DND-41 (cell line): ENCODE results near the gene SOX9.

Source experiments
- ATAC-seq: fragments of 200-7000 bp; cut with Tn5 transposase; 3 replicates; pipeline ENCODE4 v1.9.1; 2021; ENCODE audit warnings: low read depth; ENCODE audit not compliant: insufficient read depth
- DNase-seq: peaks from one replicate; pipeline ENCODE4 v3.0.0-alpha.2; 2020
- H2AFZ ChIP-seq: 2 replicates; pipeline ENCODE4 v1.6.0; 2012; ENCODE audit warnings: low read depth, low read length
- H3K27ac ChIP-seq: 2 replicates; pipeline ENCODE4 v1.5.1; 2012; ENCODE audit warnings: low read length, inconsistent platforms
- H3K27me3 ChIP-seq: fragments of 200-600 bp; sonication (generic); 2 replicates; pipeline ENCODE4 v1.6.0; 2012; ENCODE audit warnings: low read length, mild to moderate bottlenecking, inconsistent platforms; ENCODE audit not compliant: insufficient read depth, poor library complexity
- H3K36me3 ChIP-seq: 2 replicates; pipeline ENCODE4 v1.5.1; 2012; ENCODE audit warnings: low read length, inconsistent platforms; ENCODE audit not compliant: insufficient read depth
- H3K4me1 ChIP-seq: 2 replicates; pipeline ENCODE4 v1.5.1; 2012; ENCODE audit warnings: mild to moderate bottlenecking, low read length; ENCODE audit not compliant: insufficient read depth
- H3K4me2 ChIP-seq: 2 replicates; pipeline ENCODE4 v1.6.0; 2012; ENCODE audit warnings: mild to moderate bottlenecking, moderate library complexity, low read length, inconsistent platforms; ENCODE audit not compliant: insufficient read depth
- H3K4me3 ChIP-seq, 2 experiments: fragments of 200-600 bp in 1 of 2; shearing (Covaris generic) in 1 of 2; 2 replicates each; pipeline ENCODE4 v1.5.1; 2012 to 2016; ENCODE audit warnings: inconsistent platforms in 2 of 2, low read length in 2 of 2, mild to moderate bottlenecking in 2 of 2, low read depth in 1 of 2, moderate library complexity in 1 of 2
- H3K79me2 ChIP-seq: 2 replicates; pipeline ENCODE4 v1.6.0; 2012; ENCODE audit warnings: low read length, inconsistent platforms; ENCODE audit not compliant: insufficient read depth
- H3K9ac ChIP-seq: 2 replicates; pipeline ENCODE4 v1.6.0; 2012; ENCODE audit warnings: low read depth, mild to moderate bottlenecking, inconsistent platforms, low read length, moderate library complexity
- H3K9me3 ChIP-seq: 2 replicates; pipeline ENCODE4 v1.5.1; 2012; ENCODE audit warnings: low read length, moderate library complexity, mild to moderate bottlenecking, inconsistent platforms; ENCODE audit not compliant: insufficient read depth, severe bottlenecking
- H4K20me1 ChIP-seq: 2 replicates; pipeline ENCODE4 v1.6.0; 2012; ENCODE audit warnings: low read length; ENCODE audit not compliant: insufficient read depth
- CTCF ChIP-seq: IDR thresholded peaks from 2 replicates; pipeline ENCODE4 v1.5.1; 2012; ENCODE audit warnings: borderline replicate concordance, low read length, moderate library complexity, mild to moderate bottlenecking; ENCODE audit not compliant: poor library complexity, severe bottlenecking; ENCODE audit errors: extremely low read depth
- EZH2 ChIP-seq: IDR thresholded peaks from 3 replicates; pipeline ENCODE4 v1.6.1; 2012; ENCODE audit warnings: borderline replicate concordance, low read depth, mild to moderate bottlenecking, moderate library complexity, low read length, inconsistent platforms; ENCODE audit not compliant: severe bottlenecking

The SOX9 gene

GRCh38 chr17:72145962-72146361 is 25.1 kb downstream of the SOX9 start:
- no peak overlapping the region for H3K4me3 ChIP-seq
- no peaks in the 10 kb centered on the region for H4K20me1 ChIP-seq
- no peak overlapping the region for H3K9ac ChIP-seq
- no peaks in the 10 kb centered on the region for H3K27me3 ChIP-seq
- H2AFZ ChIP-seq = no peak overlapping the region
- no peaks in the 10 kb centered on the region for H3K36me3 ChIP-seq
- H3K4me1 ChIP-seq = no peaks in the 10 kb centered on the region
- no peaks in the 10 kb centered on the region for H3K79me2 ChIP-seq
- no peak for DNase-seq
- no peak overlapping the region for H3K4me2 ChIP-seq
- no peaks in the 10 kb centered on the region for H3K9me3 ChIP-seq
- no peak overlapping the region for H3K27ac ChIP-seq
- no peak for ATAC-seq
- TF ChIP-seq CTCF (no peak), EZH2 (no peak)

DNA sequence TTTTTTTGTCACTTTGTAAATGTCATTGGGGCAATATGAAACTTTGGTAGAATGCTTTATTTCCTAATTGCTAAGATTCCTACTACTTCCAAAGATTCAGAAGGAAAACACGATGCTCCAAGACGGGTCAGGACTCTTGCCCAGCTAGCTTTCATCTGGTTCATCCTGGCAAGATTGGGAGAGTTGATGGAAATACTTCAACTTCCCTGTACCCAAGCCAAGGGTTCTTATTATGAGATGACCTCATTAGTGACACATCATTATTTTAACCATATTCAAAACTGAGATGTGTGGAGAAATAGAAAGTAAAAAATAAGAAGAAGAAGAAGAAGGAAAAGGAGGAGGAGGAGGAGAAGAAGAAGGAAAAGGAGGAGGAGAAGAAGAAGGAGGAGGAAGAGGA is 25.6 kb downstream of the SOX9 start:
- no peak overlapping the region for H3K9ac ChIP-seq
- DNase-seq (no peak), ATAC-seq (no peak)
- no peak overlapping the region for H3K4me2 ChIP-seq
- TF ChIP-seq CTCF (no peak), EZH2 (no peak)
- no peaks in the 10 kb centered on the region for H3K4me1 ChIP-seq
- no peak overlapping the region for H3K27ac ChIP-seq
- no peaks in the 10 kb centered on the region for H3K9me3 ChIP-seq
- no peaks in the 10 kb centered on the region for H3K36me3 ChIP-seq
- no peaks in the 10 kb centered on the region for H3K79me2 ChIP-seq
- no peak overlapping the region for H2AFZ ChIP-seq
- H3K4me3 ChIP-seq = no peak overlapping the region
- no peaks in the 10 kb centered on the region for H3K27me3 ChIP-seq
- no peaks in the 10 kb centered on the region for H4K20me1 ChIP-seq

DNA sequence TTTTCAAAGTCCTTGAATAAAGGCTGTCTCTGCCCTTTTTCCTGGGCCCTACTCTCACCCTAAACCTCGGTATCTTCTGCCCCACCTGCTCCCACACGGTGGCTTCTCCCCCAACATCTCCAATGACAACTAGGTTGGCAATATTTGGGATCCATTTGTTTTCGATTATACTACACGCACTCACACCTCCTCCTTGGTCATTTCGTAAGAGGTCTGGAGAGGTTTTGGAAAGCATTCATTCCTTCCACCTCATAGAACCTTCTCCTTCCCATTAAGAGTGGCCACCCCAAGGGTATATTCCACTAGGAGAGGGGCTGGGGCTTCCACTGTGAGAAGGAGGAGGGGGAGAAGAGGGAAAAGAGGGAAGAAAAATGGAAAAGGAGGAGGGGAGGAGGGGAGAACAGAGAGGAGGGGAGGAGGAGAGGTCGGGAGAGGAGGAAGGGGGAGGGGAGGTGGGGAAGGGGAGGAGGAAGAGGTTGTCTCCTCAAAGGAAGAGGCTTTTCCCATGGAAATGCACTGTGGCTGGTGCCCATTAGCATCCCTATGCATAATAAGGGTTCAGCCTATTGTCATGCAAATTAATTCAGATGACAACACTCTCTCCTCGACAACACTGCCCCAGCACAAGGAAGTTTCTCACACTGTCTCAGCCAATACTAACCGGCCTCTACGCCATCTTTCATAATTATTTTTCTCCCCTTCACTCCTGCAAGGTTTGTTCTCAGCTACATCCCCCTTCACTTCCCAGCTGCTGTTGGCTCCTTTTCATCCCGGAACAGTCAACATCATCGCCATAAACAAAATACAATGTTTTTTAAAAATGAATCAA is 30.0 kb downstream of the SOX9 start:
- no peaks in the 10 kb centered on the region for H4K20me1 ChIP-seq

More for the DNA sequence above, 30.0 kb downstream of the SOX9 start:
- Histone ChIP-seq H3K4me3 (no peak overlapping the region), H2AFZ (no peak overlapping the region), H3K79me2 (no peaks in the 10 kb centered on the region), H3K4me2 (no peak overlapping the region), H3K9me3 (no peaks in the 10 kb centered on the region), H3K4me1 (no peaks in the 10 kb centered on the region), H3K9ac (no peak overlapping the region), H3K36me3 (no peaks in the 10 kb centered on the region), H3K27ac (no peak overlapping the region), H3K27me3 (no peaks in the 10 kb centered on the region)
- no peak for ATAC-seq
- TF ChIP-seq EZH2 (no peak), CTCF (no peak)
- DNase-seq = no peak
